Activated CD4-positive, CD25-positive, alpha-beta regulatory T cell (primary cell): ENCODE results near the gene ADIPOR2.
"Not testable (repeated sequence)": the region's sequence is repeated elsewhere in the genome, so short reads cannot be mapped to it uniquely, and the experiment has no call there.

Source experiments
- DNase-seq, 4 experiments: peaks; one replicate each; lab custom pipeline; 2025; lab: John Stamatoyannopoulos, UW

ADIPOR2 gene

GRCh38 chr12:1812650-1813302 is 121.9 kb downstream of the ADIPOR2 start:
- DNase-seq: no peak

GRCh38 chr12:1814266-1814665 is 123.4 kb downstream of the ADIPOR2 start:
- DNase-seq: no peak

DNA sequence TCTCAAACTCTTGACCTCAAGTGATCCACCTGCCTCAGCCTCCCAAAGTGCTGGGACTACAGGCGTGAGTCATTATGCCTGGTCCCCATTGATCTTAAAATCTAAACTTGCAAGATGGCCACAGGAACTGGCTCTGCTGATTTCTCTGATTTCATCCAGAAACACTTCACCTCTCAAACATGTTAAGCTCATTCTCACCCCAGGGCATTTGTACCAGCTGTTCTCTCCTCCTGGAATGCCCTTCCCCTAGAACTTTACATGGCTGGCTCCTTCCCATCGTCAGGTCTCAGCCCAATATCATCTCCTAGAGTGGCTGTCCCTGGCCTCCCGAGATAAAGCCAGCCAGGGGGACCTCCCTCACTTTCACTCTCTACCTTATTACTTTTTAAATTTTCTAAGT is 124.2 kb downstream of the ADIPOR2 start:
- no peak for DNase-seq

GRCh38 chr12:1815814-1816729 is 125.2 kb downstream of the ADIPOR2 start:
- DNase-seq: no peak

- DNase-seq: no peak
Observed at GRCh38 chr12:1816730-1817348, 126.0 kb downstream of the ADIPOR2 start.

DNA sequence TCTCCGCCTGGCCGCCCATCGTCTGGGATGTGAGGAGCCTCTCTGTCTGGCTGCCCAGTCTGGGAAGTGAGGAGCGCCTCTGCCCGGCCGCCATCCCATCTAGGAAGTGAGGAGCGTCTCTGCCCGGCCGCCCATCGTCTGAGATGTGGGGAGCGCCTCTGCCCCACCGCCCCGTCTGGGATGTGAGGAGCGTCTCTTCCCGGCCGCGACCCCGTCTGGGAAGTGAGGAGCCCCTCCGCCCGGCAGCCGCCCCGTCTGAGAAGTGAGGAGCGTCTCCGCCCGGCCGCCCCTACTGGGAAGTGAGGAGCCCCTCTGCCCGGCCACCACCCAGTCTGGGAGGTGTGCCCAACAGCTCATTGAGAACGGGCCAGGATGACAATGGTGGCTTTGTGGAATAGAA is 127.1 kb downstream of the ADIPOR2 start:
- not testable (repeated sequence) for DNase-seq

DNA sequence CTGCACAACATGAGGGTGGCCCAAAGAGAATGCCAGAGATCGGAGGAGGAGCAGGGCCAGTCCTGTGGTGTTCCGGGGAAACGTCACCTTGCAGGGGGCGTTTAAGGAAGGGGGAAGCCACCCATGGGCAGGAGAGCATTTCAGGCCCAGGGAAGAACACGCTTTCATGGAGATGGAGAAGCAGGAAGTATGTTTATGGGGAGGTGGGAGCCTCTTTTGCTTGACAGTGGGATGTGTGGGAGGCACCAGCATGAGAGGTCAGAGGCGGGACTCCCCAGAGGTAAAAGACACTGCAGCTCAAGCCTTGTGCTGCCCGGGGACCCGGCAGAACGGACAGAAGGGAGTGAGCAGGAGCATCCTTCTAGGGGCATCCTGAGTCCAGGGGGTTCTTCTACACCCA is 128.2 kb downstream of the ADIPOR2 start:
- no peak for DNase-seq

DNA sequence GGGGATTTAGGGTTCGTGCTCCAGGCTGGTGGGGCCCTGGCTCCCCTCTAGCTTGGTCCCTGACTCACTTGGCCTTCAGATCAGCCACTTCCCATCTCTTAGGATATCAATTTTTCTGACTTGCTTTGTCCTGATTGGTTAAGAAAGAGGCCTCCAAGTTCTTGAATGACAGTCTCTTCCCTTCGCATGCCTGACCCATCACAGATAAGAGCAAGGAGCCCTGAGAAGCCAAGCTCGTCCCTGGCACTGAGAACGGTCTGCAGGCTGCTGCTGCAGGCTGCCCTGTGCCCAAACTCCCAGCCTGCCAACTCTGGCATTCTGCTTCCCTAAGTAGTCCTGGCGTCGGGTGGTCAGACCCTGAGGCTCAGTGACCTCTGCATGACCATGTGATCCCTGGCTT is 128.7 kb downstream of the ADIPOR2 start:
- DNase-seq: no peak

DNA sequence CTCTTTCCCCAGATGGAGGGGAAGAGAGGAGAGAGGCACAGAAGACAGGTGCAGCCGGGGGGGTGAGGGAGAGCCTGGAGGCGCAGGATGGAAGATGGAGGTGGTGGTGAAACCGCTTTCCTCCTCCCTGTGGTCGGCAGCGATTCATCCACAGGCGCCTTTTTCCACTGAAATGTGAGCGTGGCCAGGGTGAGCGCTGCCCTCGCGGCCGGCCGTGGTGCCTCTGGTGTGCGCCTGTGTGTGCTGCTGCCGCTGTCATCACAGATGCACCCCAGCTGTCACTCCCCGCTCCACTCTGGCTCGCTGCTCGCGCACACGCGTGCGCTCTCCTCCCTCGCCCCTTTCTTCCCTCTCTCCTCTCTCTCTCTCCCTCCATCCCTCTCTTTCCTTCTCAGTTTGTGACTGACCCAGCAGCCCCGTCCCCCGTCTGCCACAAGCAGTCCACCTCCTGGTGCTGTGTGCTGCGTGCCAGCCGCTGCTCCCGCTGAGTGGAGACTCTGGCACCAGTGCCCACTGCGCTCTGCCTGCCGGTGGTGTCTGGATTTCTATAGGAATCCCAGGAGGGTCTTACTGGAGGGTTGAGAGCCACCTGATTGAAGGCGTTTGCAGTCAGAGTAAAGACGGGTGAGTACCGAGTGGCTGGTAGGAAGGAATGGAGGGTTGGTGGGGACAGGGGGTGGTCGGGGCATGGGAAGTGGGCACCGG is 129.5 kb downstream of the ADIPOR2 start, which contains the start of gene LRTM2:
TSS of gene LRTM2 (plus strand) at position 375 of the 705 bp plus-strand sequence. CDS start 7,584 bp downstream, outside the sequence.
- no peak for DNase-seq

- no peak for DNase-seq
Observed at GRCh38 chr12:1820896-1821291, 130.0 kb downstream of the ADIPOR2 start.

DNA sequence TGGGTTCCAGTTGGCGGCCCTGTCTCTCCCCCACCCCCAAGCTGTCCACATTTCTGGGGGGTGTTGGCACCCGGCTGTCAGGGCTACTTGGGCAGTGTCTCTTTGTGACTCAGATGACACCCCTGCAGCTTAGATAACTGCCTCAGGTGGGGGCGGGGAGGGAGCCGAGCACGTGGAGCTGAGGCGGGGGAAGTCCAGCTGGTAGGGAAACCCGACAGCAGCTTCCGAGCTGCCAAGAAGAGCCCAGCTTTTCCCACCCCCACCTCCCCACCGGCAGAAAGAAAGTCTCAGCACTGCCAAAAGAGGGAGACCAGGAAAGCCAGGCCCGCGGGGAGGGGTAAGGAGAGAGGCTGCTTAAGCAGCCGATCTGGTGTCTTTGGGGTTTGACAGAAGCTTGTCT is 130.9 kb downstream of the ADIPOR2 start:
- DNase-seq: no peak

DNA sequence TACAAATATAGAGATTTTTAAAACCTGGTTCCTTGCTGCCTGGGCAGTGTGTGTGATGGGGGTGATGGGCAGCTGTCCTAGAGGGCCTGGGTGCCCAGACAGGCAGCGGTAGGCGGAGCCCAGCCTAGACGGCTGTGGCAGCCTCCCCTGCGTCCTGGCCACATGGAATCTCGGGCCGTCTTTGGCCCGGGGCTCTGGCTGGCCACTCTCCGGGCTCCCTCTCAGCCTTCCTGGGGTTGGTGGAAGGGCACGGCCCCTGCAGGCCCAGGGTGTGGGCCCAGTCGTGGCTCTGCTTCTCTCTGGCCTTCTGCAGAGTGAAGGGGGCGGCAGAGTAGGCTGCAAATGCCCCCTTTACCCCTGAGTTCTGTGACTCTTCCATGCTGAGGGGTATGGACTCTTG is 131.8 kb downstream of the ADIPOR2 start:
- DNase-seq: no peak

DNA sequence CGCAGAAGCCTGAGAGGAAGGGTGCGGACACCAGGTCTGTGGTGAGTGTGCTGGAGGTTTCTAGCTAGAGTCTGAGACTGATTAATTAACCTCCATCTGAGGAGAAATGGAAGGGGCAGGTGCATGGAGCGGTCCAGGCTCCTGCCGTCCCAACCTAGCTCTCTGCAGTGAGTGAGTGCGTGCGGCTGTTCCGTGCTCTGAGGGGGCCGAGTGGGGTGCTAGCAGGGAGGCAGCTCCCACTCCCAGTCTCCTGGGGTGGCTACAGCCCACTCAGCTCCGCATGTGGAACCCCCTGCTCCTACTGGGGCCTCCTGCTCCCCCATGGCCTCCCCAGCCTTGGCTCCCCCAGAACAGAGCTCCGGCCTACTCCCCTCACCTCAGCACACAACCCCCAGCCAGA is 132.4 kb downstream of the ADIPOR2 start:
- DNase-seq: no peak

DNA sequence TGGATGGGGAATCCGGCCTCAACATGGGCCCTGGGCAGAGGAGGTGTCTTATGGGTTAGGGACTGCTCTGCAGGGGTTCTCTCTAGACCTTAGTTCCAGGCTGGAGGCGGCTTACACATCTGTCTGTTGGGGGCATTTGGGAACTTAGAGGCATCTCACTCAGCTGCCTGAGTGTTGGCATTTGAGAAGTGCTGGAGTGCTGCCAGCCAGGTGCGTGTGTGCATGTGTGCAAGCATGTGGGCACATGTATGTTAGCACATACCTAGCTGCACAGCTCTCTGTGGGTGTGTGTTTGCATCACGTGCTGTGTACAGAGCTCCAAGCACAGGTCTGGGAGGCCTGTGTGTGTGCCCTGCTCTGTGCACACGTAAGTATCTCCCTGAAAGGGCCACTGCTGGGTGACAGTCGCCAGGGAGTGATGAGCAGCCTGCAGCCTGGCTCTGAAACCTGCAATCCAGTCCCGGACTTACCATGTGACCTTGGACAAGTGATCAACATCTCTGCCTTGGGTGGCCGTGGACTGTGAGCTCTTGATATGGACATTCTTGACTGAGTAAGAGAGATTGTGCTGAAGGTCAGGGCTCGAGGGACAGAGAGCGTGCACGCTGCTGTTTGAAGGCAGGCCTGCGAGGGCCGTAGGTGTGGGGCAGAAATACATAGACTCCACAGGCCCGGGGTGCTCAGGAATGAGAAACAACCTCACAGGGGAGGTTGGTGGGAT is 134.7 kb downstream of the ADIPOR2 start:
- DNase-seq: no peak

- no peak for DNase-seq
Observed at GRCh38 chr12:1826401-1826800, 135.5 kb downstream of the ADIPOR2 start.

- DNase-seq: no peak
Observed at GRCh38 chr12:1826867-1827705, 136.2 kb downstream of the ADIPOR2 start.

GRCh38 chr12:1827826-1828805 is 137.2 kb downstream of the ADIPOR2 start:
- no peak for DNase-seq

DNA sequence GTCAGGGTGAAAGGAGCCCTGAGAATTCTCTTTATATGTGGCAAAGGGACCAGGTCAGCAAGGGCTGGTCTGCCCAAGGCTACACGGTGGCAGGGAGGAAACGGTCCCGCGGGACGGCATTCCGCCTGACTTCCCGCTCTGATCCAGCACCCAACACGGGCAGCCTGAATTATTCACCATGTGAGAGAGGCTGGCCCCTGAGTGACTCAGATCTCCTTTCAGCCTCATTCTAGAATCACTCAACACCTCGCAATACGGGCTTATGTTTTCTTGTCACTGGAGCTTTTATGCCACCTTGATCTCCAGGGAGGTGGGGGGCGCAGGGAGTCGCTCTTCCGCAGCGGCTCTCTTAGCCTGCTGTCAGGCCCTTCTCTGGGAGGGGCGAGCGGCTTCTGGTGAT is 138.0 kb downstream of the ADIPOR2 start:
- no peak for DNase-seq

- DNase-seq: no peak
Observed at GRCh38 chr12:1829306-1829900, 138.5 kb downstream of the ADIPOR2 start.
